Stimulated activated CD4-positive, alpha-beta T cell treated with anti-CD3 and anti-CD28 coated beads, TNF-alpha, amount 100 ng/mL, for 48 hours (primary cell): ENCODE data around the gene SKIDA1.

Experiments
- DNase-seq, 3 donors: peaks; one replicate each; pipeline ENCODE4 v3.0.0-alpha.2; 2020; ENCODE audit warnings: low read depth in 3 of 3

Gene SKIDA1

DNA sequence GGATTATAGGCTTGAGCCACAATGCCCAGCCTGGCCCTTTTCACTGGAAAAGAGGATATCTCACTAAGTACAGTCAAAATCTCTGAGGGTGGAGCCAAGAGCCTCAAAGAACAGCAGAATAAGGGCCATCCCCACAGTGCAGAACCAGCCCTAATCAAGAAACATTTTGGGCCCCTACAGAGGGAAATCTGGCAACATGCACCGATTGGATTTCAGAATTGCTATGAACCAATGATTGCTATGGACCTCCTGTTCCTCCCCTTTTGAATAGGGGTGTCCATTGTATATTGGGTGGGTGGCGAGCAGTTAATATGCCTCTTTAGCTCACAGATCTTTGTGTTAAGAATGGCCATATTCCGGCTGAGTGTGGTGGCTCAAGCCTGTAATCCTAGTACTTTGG is 42.7 kb downstream of the SKIDA1 start:
- DNase-seq, result no peak

DNA sequence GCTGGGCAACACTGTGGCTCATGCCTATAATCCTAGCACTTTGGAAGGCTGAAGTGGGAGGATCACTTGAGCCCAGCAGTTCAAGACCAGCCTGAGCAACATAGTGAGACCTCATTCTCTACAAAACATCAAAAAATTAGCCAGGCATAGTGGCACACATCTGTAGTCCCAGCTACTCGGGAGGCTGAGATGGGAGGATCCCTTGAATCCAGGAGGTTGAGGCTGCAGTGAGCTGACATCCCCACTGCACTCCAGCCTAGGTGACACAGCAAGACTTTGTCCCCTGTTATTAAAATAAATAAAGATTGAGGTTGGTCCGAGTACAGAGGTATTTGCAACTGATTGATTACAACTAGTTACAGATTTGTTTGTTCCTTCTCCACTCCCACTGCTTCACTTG is 44.1 kb downstream of the SKIDA1 start:
- DNase-seq, result no peak

GRCh38 chr10:21479570-21480315 is 45.7 kb downstream of the SKIDA1 start:
- DNase-seq, result no peak

DNA sequence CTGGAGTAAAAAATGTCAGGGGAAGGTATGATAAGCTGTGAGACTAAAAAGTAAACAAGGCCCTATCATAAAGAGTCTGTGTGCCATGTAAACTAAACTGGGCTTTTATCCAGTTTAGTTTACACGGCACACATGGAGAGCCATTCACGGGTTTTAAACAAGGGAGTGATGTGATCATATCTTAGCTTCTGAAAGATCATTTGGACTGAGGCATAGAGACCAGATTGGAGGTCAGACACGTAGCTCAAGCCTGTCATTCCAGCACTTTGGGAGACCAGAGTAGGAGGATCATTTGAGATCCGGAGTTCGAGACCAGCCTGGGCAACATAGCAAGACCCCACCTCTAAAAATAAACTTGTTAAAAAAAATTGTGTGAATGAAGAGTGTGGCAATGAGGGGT is 50.1 kb downstream of the SKIDA1 start:
- no peak for DNase-seq

- DNase-seq, result no peak
These were observed 51.9 kb downstream of the SKIDA1 start for GRCh38 chr10:21473541-21473940.

DNA sequence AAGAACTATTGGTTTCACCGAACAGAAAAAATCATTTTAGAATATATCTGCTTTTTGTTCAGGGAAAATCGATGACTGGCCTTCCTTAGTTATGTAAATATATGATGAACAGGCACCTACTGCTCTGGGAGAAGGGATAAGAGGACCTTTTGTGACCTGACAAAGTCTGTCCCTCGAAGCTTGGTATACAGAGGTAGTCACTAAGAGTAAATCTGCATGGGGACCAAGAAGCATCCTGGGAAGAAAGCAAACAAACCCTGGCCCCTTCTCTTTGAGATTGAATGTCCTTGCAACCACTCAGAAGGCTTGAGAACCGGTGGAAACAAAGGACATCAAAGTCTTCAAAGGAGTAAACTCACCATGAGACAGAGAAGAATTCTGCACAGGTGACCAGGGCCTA is 52.3 kb downstream of the SKIDA1 start:
- no peak for DNase-seq

GRCh38 chr10:21468086-21468485 is 57.4 kb downstream of the SKIDA1 start:
- DNase-seq, result no peak

DNA sequence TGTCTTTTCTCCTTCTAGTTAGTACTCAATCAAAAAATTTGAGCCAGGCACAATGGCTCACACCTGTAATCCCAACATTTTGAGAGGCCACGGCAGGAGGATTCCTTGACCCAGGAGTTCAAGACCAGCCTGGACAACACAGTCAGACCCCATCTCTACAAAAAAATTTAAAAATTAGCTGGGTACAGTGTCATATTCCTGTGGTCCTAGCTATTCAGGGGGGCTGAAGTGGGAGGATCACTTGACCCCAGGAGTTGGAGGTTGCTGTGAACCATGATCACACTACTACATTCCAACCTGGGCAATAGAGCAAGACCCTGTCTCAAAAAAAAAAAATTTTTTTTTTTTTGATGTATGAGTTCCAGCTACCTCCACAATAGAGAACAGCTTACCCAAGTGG is 57.8 kb downstream of the SKIDA1 start:
- no peak for DNase-seq

GRCh38 chr10:21464134-21464533 is 61.3 kb downstream of the SKIDA1 start:
- DNase-seq, result no peak
